Naive B cell (primary cell): ENCODE measurements around the gene PLEKHG5. TPM values are rescaled to one million over a fixed set of nuclear protein-coding genes. Genes with fewer than 3 reads are reported as not detected.

Source experiments
- ATAC-seq, 2 donors: fragments of 150-1000 bp; cut with Tn5 transposase; 2 replicates each; pipeline ENCODE4 v1.10.0; 2021; ENCODE audit warnings: low read depth in 2 of 2, mild to moderate bottlenecking in 2 of 2, moderate library complexity in 2 of 2
- DNase-seq: peaks from one replicate; pipeline ENCODE4 v3.0.0; 2022
- H3K27ac Mint-ChIP-seq, 6 donors: one replicate each; pipeline ENCODE4 v1.8.0; 2020 to 2022; ENCODE audit warnings: mild to moderate bottlenecking in 6 of 6, mixed read lengths in 6 of 6, moderate library complexity in 5 of 6, inconsistent platforms in 2 of 6
- H3K27me3 Mint-ChIP-seq, 3 donors: one replicate each; pipeline ENCODE4 v1.8.0; 2021 to 2022; ENCODE audit warnings: mixed read lengths in 3 of 3, mild to moderate bottlenecking in 1 of 3
- H3K36me3 Mint-ChIP-seq, 2 donors: one replicate each; pipeline ENCODE4 v1.8.0; 2020 to 2022; ENCODE audit warnings: mixed read lengths in 2 of 2, inconsistent platforms in 1 of 2, mild to moderate bottlenecking in 1 of 2
- H3K4me1 Mint-ChIP-seq, 3 donors: one replicate each; pipeline ENCODE4 v1.8.0; 2020 to 2022; ENCODE audit warnings: mixed read lengths in 3 of 3, inconsistent platforms in 1 of 3, mild to moderate bottlenecking in 1 of 3, moderate library complexity in 1 of 3
- H3K4me3 Mint-ChIP-seq, 8 donors: one replicate each; pipeline ENCODE4 v1.8.0; 2020 to 2022; ENCODE audit warnings: mild to moderate bottlenecking in 8 of 8, mixed read lengths in 8 of 8, moderate library complexity in 8 of 8, inconsistent platforms in 2 of 8
- H3K9me3 Mint-ChIP-seq, 7 donors: one replicate each; pipeline ENCODE4 v1.8.0; 2020 to 2022; ENCODE audit warnings: mixed read lengths in 7 of 7, mild to moderate bottlenecking in 5 of 7, inconsistent platforms in 2 of 7, moderate library complexity in 1 of 7
- polyA plus RNA-seq, 6 donors: library from polyadenylated mRNA; unstranded; fragments of 300-500 nt; fragmentation: Illumina TruSeq; gene quantifications; one replicate each; pipeline ENCODE4 v1.2.3, GENCODE V29; 2021; ENCODE audit warnings: low read depth in 6 of 6

Gene PLEKHG5
- not detected for polyA plus RNA-seq

DNA sequence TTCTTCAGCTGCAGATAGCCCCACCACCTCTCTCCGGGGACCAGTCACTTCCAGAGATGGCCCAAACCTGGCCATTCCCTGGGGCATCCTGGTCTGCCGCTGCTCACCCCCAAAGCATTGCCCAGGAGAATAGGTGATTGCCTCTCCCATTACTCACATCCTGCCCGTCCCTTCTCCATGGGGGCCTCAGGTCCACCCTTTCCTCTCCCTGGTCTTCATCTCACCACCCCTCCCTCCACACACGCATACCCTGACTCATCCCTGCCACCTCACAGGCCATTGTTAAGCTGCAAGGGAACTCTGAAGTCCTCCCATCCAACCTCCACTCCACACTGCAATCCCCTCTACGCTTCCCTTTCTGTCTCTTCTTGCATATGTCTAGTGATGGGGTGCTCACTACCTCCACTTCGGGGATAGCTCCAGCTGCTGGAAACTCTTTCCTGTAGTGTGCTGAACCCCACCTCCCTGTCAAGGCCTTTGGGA is at the start of gene PLEKHG5:
Gene PLEKHG5 (minus strand): TSS at position 188 of the 483 bp plus-strand sequence. CDS start 14,096 bp downstream, outside the sequence.
- peaks cover 14 to 34% (median 24%) of the 10 kb centered on the region in 3 donors for H3K27me3 Mint-ChIP-seq
- ATAC-seq: no peak
- peak within 1 kb of the TSS; percentile 50 to 89 (median 82) for H3K4me3 Mint-ChIP-seq
- peaks cover 14 to 26% (median 22%) of the 10 kb centered on the region in 3 donors for H3K4me1 Mint-ChIP-seq
- no peak for DNase-seq
- peak within 1 kb of the TSS in 3 of 6 donors; percentile 67 to 90 (median 87) for H3K27ac Mint-ChIP-seq
- no peaks in the 10 kb centered on the region for H3K9me3 Mint-ChIP-seq
- H3K36me3 Mint-ChIP-seq: no peaks in the 10 kb centered on the region

DNA sequence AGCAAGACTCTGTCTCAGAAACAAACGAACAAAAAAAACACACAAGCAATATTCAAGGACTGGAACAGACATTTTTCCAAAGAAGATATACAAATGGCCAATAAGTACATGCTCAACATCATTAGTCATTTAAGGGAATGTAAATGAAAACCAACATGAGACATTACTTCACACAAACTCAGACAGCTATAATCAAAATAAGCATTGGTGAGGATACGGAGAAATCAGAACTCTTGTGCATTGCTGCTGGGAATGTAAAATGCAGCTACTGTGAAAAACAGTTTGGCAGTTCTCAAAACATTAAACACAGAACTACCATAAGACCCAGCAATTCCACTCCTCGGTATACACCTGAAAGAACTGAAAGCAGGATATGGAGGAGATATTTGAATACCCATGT is 47.5 kb upstream of the PLEKHG5 start:
- peak overlapping the region in 1 of 8 donors; percentile 29 for H3K4me3 Mint-ChIP-seq
- DNase-seq (no peak), ATAC-seq (no peak)
- H3K4me1 Mint-ChIP-seq: peaks cover 4 to 11% (median 9%) of the 10 kb centered on the region in 3 donors
- no peaks in the 10 kb centered on the region for H3K27me3 Mint-ChIP-seq
- peak overlapping the region in 2 of 6 donors; percentile 22 to 39 for H3K27ac Mint-ChIP-seq
- no peaks in the 10 kb centered on the region for H3K9me3 Mint-ChIP-seq
- H3K36me3 Mint-ChIP-seq: peaks cover 0 to 9% of the 10 kb centered on the region in 2 donors

- H3K4me1 Mint-ChIP-seq: peaks cover 4 to 12% (median 11%) of the 10 kb centered on the region in 3 donors
- no peaks in the 10 kb centered on the region for H3K9me3 Mint-ChIP-seq
- H3K36me3 Mint-ChIP-seq: peaks cover 7 to 21% of the 10 kb centered on the region in 2 donors
- no peaks in the 10 kb centered on the region for H3K27me3 Mint-ChIP-seq
- no peak for DNase-seq
- no peak overlapping the region for H3K4me3 Mint-ChIP-seq
- ATAC-seq: no peak
- H3K27ac Mint-ChIP-seq: no peak overlapping the region
Observed at GRCh38 chr1:6536291-6536690, 44.8 kb upstream of the PLEKHG5 start.

GRCh38 chr1:6535214-6535613 is 43.7 kb upstream of the PLEKHG5 start:
- Mint-ChIP-seq H3K4me3 (peak overlapping the region in 1 of 8 donors; percentile 30), H3K4me1 (peaks cover 4 to 12% (median 11%) of the 10 kb centered on the region in 3 donors), H3K9me3 (no peaks in the 10 kb centered on the region), H3K36me3 (peaks cover 7 to 21% of the 10 kb centered on the region in 2 donors), H3K27me3 (no peaks in the 10 kb centered on the region), H3K27ac (peak overlapping the region in 1 of 6 donors; percentile 80)
- DNase-seq (no peak), ATAC-seq (no peak)

DNA sequence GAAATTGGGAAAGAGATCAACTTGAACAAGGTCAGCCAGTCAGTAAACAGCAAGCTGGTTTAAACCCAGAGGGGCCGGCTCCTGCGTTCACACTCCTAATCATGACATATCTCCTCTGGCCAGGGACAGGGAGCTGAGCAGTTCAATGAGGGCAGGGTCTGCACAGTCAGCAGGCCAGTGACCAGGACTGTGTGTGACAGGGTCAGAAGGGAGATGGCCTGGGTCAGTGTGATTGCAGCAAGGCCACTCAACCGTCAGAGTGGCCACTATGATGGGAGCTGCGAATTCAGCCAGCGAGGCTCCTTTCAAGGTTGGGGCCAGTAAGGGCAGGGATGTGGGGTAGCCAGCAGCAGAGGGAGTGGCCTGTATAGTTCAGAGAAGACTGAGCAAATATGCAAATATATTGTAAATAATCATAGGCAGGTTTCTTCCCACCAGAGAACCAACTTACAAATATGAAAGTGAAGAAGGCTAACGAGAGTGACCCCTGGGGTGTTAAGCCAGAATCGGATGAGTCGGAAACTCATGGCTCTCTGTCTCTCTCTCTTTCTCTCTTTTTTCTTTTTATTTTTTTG is 42.9 kb upstream of the PLEKHG5 start:
- Mint-ChIP-seq H3K4me1 (peaks cover 4 to 12% (median 11%) of the 10 kb centered on the region in 3 donors), H3K27me3 (no peaks in the 10 kb centered on the region), H3K9me3 (no peaks in the 10 kb centered on the region), H3K36me3 (peaks cover 7 to 17% of the 10 kb centered on the region in 2 donors), H3K27ac (peak overlapping the region in 2 of 6 donors; percentile 33 to 41), H3K4me3 (no peak overlapping the region)
- ATAC-seq (no peak), DNase-seq (no peak)

GRCh38 chr1:6531996-6532395 is 40.5 kb upstream of the PLEKHG5 start:
- ATAC-seq (no peak), DNase-seq (no peak)
- Mint-ChIP-seq H3K4me1 (peaks cover 4 to 17% (median 12%) of the 10 kb centered on the region in 3 donors), H3K36me3 (peaks cover 15 to 17% of the 10 kb centered on the region in 2 donors), H3K9me3 (no peaks in the 10 kb centered on the region), H3K27ac (no peak overlapping the region), H3K27me3 (no peaks in the 10 kb centered on the region), H3K4me3 (no peak overlapping the region)

GRCh38 chr1:6530504-6531160 is 39.2 kb upstream of the PLEKHG5 start:
- DNase-seq (no peak), ATAC-seq (no peak)
- no peaks in the 10 kb centered on the region for H3K27me3 Mint-ChIP-seq
- no peak overlapping the region for H3K27ac Mint-ChIP-seq
- no peak overlapping the region for H3K4me3 Mint-ChIP-seq
- no peaks in the 10 kb centered on the region for H3K9me3 Mint-ChIP-seq
- H3K4me1 Mint-ChIP-seq: peaks cover 4 to 17% (median 10%) of the 10 kb centered on the region in 3 donors
- H3K36me3 Mint-ChIP-seq: peaks cover 15 to 17% of the 10 kb centered on the region in 2 donors

DNA sequence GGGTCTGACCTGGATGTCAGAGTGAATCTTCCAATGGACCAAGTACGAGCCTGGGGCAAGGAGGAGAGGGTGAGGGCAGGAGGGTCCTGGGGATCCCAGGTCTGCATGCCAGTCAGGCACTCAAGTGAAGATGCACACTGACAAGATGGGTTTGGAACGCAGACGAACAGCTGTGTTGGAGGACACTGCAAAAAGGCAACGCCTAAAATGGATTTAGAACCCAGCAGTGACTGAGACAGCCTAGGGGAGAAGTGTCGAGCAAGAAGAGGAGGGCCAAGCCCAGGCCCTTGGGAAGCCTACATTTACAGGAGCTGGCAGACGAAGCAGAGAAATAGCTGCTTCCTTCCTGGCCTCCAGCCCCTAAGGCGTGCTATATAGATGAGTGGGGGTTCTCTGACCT is 37.0 kb upstream of the PLEKHG5 start:
- Mint-ChIP-seq H3K27ac (no peak overlapping the region), H3K27me3 (no peaks in the 10 kb centered on the region)

GRCh38 chr1:6526316-6526715 is 34.8 kb upstream of the PLEKHG5 start:
- H3K4me3 Mint-ChIP-seq: no peak overlapping the region
- ATAC-seq (no peak), DNase-seq (no peak)
- no peaks in the 10 kb centered on the region for H3K9me3 Mint-ChIP-seq
- no peaks in the 10 kb centered on the region for H3K27me3 Mint-ChIP-seq
- no peak overlapping the region for H3K27ac Mint-ChIP-seq
- peaks cover 4 to 10% (median 6%) of the 10 kb centered on the region in 3 donors for H3K4me1 Mint-ChIP-seq
- H3K36me3 Mint-ChIP-seq: peaks cover 0 to 8% of the 10 kb centered on the region in 2 donors

More for the DNA sequence above, 37.0 kb upstream of the PLEKHG5 start:
- no peak overlapping the region for H3K4me3 Mint-ChIP-seq
- peaks cover 3 to 10% (median 7%) of the 10 kb centered on the region in 3 donors for H3K4me1 Mint-ChIP-seq
- no peaks in the 10 kb centered on the region for H3K9me3 Mint-ChIP-seq
- DNase-seq (no peak), ATAC-seq (no peak)
- H3K36me3 Mint-ChIP-seq: peaks cover 12 to 15% of the 10 kb centered on the region in 2 donors

- Mint-ChIP-seq H3K4me3 (no peak overlapping the region), H3K9me3 (no peaks in the 10 kb centered on the region), H3K4me1 (peaks cover 4 to 10% (median 6%) of the 10 kb centered on the region in 3 donors), H3K27me3 (no peaks in the 10 kb centered on the region), H3K27ac (peak overlapping the region in 2 of 6 donors; percentile 30 to 47), H3K36me3 (peaks cover 0 to 7% of the 10 kb centered on the region in 2 donors)
- no peak for ATAC-seq
- no peak for DNase-seq
Observed at GRCh38 chr1:6523566-6523965, 32.1 kb upstream of the PLEKHG5 start.

GRCh38 chr1:6521536-6521935 is 30.1 kb upstream of the PLEKHG5 start:
- Mint-ChIP-seq H3K36me3 (no peaks in the 10 kb centered on the region), H3K27ac (peak overlapping the region in 1 of 6 donors; percentile 69), H3K27me3 (no peaks in the 10 kb centered on the region), H3K9me3 (no peaks in the 10 kb centered on the region), H3K4me3 (no peak overlapping the region), H3K4me1 (peaks cover 4 to 6% (median 4%) of the 10 kb centered on the region in 3 donors)
- ATAC-seq (no peak), DNase-seq (no peak)

DNA sequence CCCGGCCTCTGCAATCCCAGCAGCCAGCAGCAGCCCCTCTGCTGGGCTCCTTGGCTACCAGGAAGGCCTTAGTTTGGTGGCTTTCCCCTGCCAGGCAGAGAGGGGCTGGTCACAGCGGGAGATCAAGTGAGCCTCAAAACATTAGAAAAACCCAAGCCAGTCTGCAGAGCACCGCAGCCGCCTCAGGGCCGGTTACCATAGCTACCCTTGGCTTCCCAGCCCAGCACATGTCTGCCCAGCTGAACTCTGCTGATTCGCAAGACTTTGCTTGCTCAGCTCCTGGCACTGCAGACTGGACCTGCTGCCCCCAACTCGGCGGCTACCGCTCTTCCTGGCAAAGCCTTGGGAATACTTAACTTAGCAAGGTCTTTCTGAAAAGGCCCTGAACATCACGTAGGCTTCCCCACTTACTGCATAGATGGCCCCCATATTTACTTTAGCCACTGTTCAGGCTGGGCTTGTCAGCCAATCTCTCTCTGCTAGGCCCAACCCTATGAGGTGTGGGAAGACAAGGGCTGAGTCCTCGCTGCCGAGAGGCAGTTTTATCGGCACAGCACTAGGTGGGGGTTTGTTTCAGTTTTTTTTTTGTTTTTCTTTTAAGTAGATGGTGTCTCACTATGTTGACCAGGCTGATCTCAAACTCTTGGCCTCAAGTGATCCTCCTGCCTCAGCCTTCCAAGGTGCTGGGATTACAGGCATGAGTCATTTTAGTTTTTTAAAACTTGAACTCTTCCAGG is 28.6 kb upstream of the PLEKHG5 start:
- peaks cover 4 to 6% (median 4%) of the 10 kb centered on the region in 3 donors for H3K4me1 Mint-ChIP-seq
- DNase-seq (no peak), ATAC-seq (no peak)
- peak overlapping the region in 3 of 6 donors; percentile 54 to 79 (median 54) for H3K27ac Mint-ChIP-seq
- no peaks in the 10 kb centered on the region for H3K9me3 Mint-ChIP-seq
- H3K4me3 Mint-ChIP-seq: no peak overlapping the region
- no peaks in the 10 kb centered on the region for H3K36me3 Mint-ChIP-seq
- no peaks in the 10 kb centered on the region for H3K27me3 Mint-ChIP-seq

GRCh38 chr1:6519491-6519934 is 28.0 kb upstream of the PLEKHG5 start:
- no peak for ATAC-seq
- no peaks in the 10 kb centered on the region for H3K36me3 Mint-ChIP-seq
- no peaks in the 10 kb centered on the region for H3K9me3 Mint-ChIP-seq
- H3K27ac Mint-ChIP-seq: no peak overlapping the region
- peaks cover 4 to 6% (median 4%) of the 10 kb centered on the region in 3 donors for H3K4me1 Mint-ChIP-seq
- DNase-seq: no peak
- H3K4me3 Mint-ChIP-seq: no peak overlapping the region
- H3K27me3 Mint-ChIP-seq: no peaks in the 10 kb centered on the region
